ENCODE measurements around the gene ARL15.
"Not testable (repeated sequence)": the region's sequence is repeated elsewhere in the genome, so short reads cannot be mapped to it uniquely, and the experiment has no call there.

Gene ARL15

DNA sequence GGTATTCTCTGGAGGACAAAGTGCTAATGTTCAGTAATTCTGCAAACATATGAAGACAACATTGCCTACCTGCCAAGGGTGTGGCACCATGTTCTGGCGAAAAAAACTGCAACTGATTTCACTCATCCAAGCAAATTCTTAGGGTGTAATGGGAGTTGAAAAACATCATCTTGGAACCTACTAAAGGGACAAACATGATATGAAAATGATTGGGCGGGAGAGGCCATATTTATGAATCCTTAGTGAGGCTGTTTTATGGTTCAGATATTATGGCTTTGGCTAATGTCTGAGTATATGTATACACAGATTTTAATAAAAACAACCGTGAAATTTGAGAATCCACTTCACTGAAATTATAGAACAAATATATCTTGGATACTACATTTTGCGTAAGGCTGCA, 225.7 kb downstream of the ARL15 start:
- no peak for DNase-seq

DNA sequence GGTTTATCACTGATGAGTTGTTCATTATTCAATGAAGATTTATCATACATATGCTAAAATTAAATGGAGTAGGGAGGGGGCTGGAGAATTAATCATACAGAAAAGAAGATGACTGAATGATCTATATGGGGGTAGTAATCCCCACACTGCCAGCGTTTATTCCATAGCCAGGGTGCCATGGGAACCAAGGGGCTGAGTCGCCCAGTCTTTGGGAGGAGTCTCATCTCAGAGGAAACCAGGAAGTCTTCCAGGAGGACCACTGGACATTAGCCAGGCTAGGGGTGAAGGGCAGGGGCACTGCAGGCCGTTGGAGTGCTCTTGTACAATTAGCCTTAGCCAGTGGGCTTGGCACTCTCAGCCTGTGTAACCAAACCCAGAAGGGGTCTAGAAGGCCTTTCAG, 226.5 kb downstream of the ARL15 start:
- DNase-seq, result no peak

DNA sequence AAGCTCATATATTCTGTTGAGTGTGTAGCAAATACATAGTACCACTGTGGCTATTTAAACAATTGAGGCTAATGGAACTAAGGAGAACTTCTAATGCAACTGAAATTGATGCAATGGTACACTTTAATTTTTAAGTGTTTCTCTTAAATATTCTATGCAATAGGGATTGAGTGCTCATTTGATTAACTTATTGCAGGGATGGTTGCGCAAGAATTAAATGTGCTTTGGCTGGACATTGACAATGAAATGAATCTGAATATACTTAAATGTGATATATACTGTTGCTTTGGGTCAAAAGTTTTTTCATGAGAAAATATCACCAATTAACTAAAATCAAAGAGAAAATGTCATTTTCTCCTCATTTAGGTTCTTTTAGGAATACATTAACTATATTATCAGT, 227.1 kb downstream of the ARL15 start:
- DNase-seq, result no peak

DNA sequence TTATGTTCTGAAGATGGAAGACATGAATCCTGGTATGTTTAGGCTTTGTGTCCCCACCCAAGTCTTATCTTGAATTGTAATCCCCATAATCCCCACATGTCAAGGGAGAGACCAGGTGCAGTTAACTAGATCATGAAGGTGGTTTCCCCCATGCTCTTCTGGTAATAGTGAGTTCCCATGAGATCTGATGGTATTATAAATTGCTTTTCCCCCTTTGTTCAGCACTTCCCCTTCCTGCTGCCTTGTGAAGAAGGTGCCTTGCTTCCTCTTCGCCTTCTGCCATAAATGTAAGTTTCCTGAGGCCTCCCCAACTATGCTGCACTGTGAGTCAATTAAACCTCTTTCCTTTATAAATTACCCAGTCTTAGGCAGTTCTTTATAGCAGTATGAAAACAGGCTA, 229.0 kb downstream of the ARL15 start:
- no peak for DNase-seq

DNA sequence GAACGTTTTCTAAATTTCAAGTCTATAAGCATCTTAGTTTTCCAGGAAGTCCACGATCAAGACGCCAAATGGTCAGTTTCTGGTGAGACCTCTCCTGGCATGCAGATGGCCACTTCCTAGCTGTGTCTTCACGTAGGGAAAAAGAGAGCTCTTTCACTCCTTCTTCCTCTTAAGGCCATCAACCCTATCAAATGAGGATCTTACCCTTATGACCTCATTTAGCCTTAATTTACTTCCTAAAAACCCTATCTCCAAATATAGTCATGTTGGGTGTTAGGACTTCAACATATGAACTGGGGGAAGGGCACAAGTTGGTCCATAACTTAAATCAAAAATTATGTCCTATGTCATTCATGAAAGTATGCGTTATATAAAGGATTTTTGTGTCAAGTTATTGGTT, 229.5 kb downstream of the ARL15 start:
- DNase-seq, result no peak

DNA sequence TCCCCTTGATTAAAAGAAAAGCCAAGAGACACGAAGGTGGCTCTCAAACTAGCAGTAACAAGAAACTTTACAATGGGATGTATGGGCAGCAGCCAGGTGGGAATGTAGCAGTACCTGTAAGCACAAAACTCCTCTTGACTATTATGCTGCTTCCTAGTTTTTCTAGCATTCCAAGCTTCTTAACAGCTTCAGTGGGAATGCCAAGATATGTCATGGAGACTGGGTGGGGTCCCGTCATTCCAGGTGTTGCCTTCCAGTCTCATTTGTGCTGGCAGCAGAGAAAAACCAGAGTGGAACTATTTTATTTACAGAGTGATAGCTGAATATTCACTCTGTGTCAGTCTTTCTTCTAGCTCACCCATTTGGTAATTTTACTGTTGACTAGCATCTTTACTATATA, 236.6 kb downstream of the ARL15 start:
- no peak for DNase-seq

DNA sequence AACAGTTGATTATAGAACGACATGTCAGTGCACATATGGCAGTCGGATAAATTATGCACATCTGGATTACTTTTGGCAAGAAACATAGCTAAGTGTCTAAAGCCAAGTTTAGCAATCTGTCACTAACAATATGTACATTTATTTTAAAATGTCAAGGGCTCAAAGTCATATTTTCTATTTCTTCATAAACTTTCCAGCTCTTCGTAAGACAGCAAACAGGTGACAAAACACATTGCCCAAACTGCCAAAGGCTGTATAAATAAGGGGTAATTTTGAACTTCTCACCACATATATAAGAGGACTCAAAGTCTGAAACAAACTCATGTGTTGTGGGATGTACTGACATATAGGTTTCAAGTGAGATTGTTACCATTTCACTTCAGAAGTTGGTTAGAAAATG, 237.2 kb downstream of the ARL15 start:
- DNase-seq, result no peak

DNA sequence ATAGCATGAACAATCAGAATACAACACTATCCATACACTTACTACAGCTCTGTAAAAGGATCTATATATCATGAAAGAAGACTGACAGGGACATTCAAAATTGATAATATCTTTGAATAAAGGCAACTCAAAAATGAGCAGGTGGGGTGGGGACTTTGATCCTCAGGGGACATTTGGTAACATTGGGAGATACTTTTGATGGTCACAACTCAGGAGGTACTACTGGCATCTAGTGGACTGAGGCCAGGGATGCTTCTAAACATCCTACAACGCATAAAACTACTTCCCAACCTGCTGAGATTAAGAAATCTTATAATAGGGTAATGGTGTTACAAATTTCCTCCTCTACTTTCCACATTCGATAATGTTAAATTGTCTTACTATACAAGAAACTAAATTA, 243.9 kb downstream of the ARL15 start:
- DNase-seq, result no peak

DNA sequence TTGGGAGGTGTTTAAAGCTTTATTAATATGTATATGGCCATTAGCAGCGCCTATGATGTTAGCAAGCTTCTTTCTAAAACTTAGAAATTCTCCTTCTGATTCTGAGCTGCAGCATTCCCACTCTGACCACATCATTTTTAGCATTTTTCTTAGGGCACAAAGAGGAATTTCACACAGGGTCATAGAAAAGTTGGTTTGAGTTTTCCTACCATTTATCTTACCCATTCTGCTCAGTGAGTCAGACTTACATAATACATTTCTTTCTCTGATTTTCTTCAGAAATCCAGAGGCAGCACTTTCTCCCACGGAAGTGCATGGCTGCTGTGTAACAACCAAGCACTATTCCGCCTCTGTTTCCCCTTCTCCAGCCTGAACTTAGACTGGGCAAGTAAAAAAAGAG, 246.6 kb downstream of the ARL15 start:
- no peak for DNase-seq

DNA sequence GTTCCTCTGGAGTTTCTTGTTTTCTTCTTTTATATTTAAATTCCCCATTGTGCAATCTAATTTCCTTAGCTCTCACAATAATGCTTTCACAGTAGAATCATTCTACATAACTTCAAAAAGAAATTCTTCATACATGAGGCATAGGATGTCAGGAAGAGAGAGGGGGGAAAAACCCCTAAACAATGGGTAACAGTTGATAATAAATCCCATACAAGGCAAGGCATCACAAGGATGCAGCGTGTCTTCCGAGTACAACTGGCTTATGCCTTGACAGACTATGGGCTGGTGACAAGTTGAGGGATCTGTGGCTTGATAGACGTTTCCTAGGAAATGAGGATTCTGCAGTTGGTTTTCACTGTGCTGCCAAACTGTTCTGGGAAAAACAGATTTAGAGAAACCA, 247.4 kb downstream of the ARL15 start:
- DNase-seq, result no peak

DNA sequence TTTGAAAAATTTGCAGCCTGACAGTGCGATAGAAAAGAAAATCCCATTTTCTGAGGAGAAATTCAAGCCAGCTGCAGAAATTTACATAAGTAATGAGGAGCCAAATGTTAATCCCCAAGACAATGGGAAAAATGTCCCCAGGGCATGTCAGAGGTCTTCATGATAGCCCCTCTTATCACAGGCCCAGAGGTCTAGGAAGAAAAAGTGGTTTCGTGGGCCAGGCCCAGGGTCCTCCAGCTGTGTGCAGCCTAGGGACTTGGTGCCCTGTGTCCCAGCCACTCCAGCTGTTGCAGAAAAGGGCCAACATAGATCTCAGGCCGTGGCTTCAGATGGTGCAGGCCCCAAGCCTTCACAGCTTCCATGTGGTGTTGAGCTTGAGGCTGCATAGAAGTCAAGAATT, 249.5 kb downstream of the ARL15 start:
- not testable (repeated sequence) for DNase-seq

DNA sequence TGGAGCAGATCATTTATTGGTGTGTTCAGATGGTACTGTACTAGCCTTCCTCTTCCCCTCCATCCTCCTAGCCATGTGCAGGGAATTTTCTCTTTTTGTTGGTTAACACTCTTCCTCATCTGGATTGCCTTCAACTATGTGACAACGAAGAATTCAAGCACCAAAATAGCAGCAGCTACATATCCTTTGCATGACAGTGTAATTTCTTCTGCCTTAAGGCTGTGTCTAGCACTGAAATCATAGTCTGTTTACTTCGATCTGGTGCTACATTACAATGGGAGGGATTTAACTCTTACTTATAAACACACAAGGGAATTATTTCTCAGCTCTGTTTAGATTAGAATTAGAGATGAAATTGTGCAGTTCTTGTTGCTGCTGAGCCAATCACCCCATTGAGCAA, 260.4 kb downstream of the ARL15 start:
- no peak for DNase-seq

DNA sequence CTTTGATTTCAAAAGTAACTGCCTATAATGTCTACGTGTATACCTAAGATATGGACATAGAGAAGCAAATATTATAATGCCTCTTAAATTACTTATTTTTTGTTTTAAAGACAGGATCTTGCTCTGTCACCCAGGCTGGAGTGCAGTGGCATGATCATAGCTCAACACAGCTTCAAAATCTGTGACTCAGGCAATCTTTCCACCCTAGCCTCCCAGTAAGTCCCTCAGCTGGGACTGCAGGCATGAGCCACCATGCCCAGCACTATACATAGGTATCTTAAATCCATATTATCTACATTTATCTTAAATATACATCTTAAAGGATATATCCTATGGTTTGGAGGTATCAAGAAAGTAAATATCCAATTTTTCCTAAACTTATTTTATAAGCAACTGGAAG, 261.2 kb downstream of the ARL15 start:
- no peak for DNase-seq

DNA sequence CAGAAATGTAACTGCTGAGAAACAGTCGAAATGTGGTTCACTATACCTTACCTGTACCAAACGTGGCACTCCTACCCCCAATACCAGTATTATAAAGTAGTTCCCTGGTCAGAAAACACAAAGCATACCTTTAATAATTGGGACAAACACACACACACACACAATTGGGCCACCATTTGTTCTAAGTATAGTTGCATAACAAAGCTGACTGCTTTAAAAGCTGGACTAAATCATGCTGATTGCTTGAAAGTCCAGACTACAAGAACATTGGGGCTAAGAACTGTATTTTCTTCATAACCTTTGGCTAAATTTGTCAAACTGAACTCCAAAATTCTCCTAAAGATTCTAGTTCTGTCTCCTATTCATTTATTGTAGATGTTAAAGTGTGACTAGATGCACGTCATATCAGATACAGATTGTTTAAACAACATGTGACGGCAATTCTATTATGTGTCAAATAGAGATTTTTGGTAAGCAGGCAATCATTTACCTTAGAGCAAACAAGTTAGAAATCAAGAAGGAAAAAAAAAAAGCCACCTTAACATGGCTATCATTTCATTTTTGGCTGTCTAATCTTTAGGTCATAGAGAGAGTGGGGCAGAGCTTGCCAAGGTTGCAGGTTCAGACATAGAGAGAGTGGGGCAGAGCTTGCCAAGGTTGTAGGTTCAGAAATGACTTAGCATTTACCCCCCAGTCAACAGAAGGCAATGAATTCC, 265.1 kb downstream of the ARL15 start:
- no peak for DNase-seq

DNA sequence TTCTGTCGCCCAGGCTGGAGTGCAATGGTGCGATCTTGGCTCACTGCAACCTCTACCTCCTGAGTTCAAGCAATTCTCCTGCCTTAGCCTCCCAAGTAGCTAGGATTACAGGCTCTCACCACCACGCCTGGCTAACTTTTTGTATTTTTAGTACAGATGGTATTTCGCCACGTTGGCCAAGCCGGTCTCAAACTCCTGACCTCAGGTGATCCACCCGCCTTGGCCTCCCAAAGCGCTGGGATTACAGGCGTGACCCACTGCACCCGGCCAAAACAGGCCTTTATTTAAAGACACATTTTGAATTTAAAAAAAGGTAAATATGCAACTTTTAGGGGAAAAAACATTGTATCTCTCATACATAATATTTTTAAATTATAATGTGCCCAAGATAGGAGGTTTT, 266.1 kb downstream of the ARL15 start:
- not testable (repeated sequence) for DNase-seq

DNA sequence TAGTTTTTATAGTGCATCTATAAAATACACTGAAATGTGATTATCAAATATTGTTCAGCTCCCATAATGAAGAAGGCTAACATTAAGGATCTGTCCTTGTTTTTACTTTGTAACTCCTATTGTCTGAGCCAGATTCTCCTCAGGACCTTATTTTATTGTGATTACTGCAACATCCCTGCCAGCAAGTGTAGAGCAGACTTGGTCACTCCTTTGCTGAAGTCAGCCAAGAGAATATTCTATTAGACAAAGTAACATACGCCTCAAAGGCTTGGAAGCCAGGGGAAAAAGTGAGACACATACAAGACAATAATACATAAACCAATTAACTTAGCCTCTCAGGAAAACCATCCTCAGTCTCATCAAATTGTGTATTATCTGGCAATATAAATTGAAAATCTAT, 269.6 kb downstream of the ARL15 start:
- DNase-seq, result no peak

DNA sequence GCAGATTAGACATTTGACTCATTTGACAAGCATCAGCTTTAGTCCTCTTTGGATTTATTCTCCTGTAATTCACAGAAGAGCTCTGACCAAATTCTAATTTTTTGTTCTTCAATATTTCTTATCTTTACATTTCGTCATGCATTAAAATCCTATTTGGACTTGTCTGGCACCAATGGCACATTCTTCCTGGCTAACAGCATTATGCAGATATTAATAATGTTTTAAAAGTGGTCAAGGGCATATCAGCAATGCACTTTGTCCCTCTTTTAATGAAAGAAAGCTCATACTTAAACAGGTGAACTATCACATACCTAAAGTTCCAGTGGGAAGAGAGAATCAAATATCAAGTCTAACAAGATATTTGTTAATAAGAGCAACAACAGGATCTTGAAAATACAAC, 270.4 kb downstream of the ARL15 start:
- no peak for DNase-seq

DNA sequence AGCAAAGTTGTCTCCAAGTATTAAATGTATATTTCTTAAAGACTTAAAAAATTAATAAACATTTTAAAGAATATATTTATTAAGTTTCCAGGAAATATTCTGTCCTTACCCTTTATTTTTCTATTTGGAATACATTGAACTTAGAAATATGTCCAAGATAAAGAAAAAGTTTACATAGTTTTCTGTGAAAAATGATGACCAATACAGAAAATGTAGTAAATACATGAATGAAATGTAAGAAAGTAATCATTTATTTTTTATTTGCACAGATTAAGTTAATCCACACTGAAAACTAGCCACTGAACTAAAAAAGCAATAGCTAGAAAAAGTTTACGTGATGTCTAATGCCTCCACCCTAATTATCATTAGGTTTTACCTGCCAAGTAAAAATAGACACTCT, 273.2 kb downstream of the ARL15 start:
- DNase-seq, result no peak

DNA sequence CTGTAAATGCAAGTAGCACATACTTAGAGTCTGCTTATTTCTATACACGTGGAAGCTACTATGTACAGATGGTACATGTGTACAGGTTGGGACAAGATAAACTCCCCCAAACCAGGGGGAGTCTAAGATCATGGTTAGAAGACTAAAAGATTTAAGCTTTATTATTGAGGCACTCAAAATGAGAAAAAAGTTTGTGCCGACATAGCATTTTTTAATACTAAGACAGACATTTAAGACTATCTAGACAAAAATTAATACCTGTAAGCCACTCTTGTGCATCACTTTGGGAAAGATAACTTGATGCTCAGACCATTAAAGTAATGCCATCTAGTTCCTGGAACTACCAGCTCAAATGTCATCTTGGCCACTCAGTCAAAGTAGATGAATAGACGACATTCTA, 279.4 kb downstream of the ARL15 start:
- no peak for DNase-seq

DNA sequence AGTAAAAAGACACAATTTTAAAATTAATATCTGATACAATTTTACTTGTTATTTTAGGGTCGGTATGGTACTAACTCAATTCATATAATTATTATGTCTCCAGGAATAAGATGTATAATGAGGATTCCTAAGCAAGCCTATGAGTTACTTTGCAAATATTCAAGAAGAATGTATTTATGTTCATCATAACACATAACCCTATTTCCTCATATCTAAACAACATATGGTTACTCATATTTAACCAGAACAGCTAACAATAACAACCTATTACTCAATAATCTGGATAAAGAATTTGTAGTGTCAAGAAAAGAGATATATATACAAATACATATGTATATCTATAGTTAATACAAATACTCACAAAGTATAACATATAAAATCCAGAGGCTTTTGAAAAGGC, 285.9 kb downstream of the ARL15 start:
- DNase-seq, result no peak

DNA sequence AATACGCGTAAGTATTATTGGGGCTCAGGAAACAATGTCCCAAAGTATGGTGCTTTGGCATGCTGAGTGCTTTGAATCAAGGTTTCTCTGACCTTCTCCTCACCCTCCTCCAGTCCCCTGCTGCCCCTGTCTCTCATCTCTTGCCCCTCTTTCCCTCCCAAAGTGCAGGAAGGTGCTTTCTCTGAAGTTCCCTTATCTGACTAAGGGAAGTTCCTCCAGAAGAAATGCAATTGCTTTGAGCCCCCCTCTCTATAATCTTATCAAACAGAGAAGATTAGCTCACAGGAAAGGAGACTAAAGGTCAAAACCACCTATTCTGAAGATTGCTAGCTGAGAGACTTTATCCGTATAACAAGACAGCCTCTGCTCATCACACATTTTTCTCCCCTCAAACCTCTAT, 288.1 kb downstream of the ARL15 start:
- DNase-seq, result no peak

DNA sequence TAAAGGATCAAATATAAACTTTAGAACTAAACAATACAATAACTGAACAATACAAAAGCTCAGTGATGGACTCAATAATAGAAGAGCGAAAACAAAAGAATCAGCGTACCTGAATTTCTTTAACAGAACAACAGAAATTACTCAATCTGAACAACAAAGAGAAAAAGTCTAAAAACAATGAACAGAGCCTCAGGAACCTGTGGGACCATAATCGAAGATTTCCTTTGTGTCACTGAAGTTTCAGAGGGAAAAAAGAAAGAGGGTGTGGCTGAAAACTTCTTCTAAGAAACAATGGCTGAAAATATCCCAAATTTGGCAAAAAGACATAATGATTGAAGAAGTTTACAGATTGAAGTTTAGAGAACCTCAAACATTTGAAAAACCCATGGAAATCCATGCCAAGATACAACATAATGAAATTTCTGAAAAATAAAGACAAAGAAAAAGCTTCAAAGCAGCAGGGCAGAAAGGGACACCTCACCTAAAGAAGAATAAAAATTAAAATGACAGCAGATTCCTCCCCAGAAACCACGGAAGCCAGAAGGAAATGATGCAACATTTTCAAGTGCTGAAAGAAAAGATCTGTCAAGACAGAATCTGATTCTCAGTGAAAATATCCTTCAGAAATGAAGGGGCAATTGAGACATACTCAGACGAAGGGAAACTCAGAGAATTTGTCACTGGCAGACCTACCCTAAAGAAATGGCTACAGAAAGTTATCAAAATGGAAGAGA, 288.8 kb downstream of the ARL15 start:
- no peak for DNase-seq

DNA sequence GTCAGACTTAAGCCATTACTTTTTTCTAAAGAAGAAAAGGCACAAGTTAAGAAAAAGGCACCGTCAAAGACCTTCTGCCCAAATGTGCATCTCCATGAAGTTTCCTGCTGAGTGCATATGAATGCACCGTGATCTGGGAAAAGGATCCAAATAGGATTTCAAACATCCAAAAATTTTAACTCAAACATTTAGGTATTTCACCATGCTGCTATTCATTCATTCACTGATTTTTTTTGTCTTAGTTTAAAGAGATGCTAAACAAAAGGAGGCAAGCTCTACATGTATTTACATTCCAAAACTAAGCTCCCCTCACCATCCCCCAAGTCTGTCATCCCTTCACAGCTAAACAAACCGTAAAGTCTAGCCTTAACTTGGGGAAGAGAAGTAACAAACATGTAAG, 291.9 kb downstream of the ARL15 start:
- no peak for DNase-seq

DNA sequence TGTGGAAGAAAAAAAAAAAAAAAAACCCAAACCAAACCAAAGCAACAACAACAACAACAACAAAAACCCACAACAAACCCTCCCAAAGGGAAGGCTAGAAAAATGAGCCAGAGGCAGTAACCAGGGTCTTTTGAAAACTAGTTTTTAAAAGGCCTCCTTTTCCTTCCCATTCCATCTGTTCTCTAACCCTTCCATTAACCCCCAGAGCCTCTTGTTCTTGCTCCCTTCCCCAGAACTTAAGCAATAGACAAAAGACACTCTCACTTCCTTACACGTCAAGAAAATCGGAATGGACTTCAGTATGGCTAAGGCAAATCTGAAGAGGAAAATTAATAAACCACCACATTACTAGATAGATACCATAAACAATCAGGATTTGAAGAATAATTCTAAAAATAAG, 292.8 kb downstream of the ARL15 start:
- DNase-seq, result no peak

All from cortex of kidney (tissue), 1 donor.